Hematopoietic multipotent progenitor cell treated with erythropoietin and hydrocortisone succinate and interleukin-3 and kit ligand, for 6 days (in vitro differentiated cells): ENCODE results near the gene VKORC1.

ENCODE experiments used
- DNase-seq: peaks from one replicate; pipeline ENCODE4 v3.0.0-alpha.2; 2015

The VKORC1 gene

GRCh38 chr16:31061813-31062440, 32.7 kb downstream of the VKORC1 start:
- DNase-seq = no peak

DNA sequence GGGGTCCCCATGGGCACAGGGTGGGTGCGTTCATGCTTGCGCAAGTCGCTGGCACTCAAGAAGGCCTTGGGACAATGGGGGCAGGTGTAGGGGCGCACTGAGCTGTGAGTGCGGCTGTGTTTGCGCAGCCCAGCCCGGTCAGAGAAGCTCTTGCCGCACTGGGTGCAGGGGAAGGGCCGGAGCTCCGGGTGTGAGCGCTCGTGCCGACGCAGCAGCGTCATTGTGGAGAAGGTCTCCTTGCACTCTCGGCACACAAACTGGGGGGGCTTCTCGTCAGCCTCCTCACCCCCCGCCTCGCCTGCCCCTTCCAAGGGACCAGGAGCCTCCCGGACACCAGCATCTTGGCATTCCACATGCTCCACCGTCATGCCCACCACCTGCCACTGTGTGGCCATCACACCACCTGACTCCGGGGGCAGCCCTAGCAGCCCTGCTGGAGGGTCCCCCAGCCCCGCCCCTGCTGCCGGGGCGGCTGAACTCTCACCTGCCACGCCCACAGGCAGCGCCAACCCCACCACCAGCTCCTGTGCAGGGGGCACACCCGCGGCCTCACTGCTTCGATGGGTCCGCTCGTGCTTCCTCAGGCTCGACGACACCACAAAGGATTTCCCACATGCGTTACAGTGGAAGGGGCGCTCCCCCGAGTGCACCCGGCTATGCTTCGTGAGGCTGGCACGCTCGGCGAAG, 33.3 kb downstream of the VKORC1 start:
- DNase-seq = no peak

GRCh38 chr16:31055613-31056012, 39.0 kb downstream of the VKORC1 start:
- DNase-seq = no peak

GRCh38 chr16:31052114-31052513, 42.5 kb downstream of the VKORC1 start:
- peak; percentile 68 for DNase-seq

GRCh38 chr16:31050280-31051030, 44.1 kb downstream of the VKORC1 start:
- no peak for DNase-seq

DNA sequence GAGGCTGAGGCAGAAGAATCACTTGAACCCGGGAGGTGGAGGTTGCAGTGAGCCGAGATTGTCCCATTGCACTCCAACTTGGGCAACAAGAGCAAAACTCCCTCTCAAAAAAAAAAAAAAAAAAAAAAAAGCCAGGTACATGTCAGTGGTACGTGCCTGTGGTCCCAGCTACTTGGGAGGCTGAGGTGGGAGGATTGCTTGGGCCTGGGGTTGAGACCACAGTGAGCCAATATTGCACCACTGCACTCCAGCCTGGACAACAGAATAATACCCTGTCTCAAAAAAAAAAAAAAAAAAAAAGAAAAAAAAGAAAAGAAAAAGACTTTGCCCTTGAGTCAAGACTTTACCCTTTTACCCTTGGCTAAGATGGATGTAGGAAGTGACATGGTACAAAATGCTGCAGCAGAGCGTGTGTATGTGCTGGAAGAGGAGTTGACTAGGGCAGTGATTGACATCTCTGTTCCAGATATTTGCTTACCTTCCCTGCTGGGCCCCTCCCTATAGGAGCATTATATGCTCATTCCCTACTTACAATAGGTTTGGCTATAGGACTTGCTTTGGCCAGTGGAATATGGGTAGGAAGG, 50.6 kb downstream of the VKORC1 start:
- DNase-seq = no peak

DNA sequence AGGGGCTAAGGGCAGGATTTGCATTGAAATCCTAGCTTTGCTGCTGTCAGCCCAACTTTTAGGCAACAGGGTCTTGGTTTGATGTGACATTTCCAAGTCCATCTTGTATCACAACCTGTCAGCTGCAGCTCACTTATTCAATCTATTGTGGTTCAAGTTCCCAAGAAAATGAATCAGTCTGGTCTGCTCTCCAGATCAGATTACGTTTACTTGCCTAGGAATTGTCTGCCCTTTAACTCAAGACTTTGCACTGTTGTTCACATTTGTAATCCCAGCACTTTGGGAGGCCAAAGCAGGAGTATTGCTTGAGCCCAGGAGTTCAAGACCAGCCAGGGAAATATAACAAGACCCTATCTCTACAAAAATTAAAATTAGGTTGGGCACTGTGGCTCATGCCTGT, 51.2 kb downstream of the VKORC1 start:
- no peak for DNase-seq

DNA sequence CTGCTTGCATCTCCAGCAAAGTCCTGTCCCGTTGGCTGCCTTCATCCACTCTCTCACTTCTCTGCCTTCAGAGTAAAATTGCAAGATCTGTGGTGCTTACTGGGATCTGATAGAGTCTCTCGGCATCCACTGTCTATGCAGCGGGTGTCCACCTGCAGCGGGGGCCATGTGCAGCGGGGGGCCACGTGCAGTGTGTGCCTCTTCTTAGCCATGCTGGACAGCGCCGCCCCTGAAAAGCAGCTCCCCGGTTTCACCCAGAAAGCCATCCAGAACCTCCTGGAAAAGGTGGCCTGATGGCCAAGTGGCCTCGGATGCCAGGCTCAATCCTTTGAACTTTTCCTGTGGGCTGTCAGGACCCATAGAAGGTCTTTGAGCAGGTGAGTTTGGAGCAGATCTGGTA, 51.7 kb downstream of the VKORC1 start:
- no peak for DNase-seq
